Germinal center (tissue), 1 donor: ENCODE measurements around the gene RNF31.
"Not testable (repeated sequence)": the region's sequence is repeated elsewhere in the genome, so short reads cannot be mapped to it uniquely, and the experiment has no call there.

ENCODE experiments used
- DNase-seq: peaks from one replicate; pipeline ENCODE4 v3.0.0; 2012; ENCODE audit warnings: mixed read lengths, low spot score

RNF31 gene

DNA sequence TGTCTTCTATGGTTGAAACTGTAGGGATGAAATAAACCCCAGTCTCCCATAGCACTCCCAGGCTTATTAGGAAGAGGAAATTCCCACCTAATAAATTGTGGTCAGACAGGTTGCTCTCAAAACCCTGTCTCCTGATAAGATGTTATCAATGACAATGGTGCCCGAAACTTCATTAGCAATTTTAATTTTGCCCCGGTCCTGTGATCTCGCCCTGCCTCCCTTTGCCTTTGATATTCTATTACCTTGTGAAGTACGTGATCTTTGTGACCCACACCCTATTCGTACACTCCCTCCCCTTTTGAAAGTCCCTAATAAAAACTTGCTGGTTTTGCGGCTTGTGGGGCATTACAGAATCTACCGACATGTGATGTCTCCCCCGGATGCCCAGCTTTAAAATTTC is 55.2 kb downstream of the RNF31 start:
- not testable (repeated sequence) for DNase-seq

DNA sequence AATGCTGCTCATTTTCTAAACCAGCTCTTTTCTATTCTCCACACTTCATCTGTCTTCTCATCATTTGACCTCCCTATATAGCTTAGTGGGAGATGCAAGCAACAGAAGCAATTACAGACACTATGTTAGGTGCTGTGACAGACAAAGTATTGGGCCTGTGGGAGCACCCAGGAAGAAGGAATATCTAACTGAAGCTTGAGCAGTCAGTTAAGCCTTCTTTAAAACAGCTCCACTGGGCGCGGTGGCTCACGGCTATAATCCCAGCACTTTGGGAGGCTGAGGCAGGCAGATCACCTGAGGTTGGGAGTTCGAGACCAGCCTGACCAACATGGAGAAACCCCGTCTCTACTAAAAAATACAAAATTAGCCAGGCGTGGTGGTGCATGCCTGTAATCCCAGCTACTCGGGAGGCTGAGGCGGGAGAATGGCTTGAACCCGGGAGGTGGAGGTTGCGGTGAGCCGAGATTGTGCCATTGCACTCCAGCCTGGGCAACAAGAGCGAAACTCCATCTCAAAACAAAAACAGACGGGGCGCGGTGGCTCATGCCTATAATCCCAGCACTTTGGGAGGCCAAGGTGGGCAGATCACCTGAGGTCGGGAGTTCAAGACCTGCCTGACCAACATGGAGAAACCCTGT is 56.1 kb downstream of the RNF31 start:
- DNase-seq = not testable (repeated sequence)

DNA sequence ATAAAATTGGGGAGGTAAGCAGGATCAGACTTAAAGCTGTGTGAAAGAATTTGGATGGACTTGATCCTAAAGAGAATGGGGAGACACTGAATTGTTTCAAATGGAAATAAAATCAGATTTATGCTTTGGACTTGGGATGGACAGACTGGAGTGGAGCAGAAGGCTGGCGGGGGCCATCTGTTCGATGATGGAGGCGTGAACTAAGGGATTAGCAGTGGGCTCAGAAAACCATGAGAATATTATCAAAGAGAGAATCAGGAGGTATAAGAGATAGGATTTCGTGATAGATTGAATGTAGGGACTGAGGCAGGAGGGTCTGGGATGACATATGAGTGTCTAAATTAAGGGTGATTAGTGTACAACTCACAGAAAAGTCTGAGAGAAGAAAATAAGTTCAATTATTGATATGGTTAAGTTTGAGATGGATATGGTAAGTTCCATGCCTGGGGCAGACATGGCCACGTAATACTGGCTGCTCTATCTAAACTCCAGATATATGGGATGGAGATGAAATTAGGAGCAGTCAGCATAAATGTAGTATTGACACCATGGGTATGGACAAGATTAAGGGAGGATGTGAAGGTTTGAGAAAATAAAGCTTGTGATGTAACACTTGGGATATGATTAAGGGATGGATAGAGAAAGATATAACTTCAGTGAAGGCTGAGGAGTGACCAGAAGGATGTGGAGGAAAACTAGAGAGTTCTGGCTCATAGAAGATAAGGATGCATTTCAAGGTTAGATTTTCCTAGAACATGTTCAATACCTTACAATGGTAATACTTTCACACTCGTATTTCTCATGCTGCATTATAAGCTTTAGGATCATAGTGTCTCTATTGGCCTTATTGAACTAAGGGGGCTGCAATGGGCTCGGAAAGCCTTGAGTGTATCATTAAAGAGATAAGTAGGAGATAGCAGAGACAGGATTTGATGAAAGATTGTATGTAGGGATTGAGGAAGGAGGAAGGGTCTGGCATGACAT is 57.2 kb downstream of the RNF31 start:
- DNase-seq = no peak

DNA sequence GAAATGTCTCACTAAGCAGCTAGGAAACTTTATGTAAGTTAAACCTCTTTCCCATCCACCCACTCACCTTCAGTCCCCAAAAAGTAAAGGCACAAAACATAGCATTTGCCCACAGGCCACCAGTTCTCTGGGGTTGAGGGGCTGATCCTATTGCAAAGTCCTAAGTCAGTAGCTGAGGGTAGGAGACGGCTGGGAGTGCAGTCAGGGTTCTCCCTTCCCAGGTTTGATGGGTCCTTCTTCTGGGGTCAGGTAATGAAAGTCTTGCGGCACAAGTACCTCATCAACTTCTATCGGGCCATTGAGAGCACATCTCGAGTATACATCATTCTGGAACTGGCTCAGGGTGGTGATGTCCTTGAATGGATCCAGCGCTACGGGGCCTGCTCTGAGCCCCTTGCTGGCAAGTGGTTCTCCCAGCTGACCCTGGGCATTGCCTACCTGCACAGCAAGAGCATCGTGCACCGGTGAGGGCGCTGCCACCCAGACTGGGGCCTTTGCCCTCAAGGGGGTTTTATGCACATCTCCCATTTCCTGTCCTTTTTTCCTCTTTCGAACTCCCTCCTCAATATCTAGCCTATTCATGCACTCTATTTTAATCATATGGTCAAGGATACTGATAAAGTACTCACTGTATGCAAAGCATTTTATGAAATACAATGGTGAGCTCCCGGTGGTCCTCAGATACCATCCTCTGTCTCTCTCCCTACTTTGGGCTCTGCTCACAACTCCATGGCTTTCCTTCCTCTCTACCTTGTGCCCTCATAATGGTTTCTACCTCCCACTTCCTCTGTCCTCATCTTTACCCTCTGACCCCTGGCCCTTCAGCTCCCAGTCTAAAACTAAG is 59.2 kb downstream of the RNF31 start:
- DNase-seq = no peak

DNA sequence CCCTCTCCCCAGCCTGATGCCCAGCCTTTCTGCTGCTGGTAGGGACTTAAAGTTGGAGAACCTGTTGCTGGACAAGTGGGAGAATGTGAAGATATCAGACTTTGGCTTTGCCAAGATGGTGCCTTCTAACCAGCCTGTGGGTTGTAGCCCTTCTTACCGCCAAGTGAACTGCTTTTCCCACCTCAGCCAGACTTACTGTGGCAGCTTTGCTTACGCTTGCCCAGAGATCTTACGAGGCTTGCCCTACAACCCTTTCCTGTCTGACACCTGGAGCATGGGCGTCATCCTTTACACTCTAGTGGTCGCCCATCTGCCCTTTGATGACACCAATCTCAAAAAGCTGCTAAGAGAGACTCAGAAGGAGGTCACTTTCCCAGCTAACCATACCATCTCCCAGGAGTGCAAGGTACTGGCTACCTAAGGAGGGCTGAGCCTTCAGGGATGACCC is 59.8 kb downstream of the RNF31 start:
- DNase-seq = no peak

DNA sequence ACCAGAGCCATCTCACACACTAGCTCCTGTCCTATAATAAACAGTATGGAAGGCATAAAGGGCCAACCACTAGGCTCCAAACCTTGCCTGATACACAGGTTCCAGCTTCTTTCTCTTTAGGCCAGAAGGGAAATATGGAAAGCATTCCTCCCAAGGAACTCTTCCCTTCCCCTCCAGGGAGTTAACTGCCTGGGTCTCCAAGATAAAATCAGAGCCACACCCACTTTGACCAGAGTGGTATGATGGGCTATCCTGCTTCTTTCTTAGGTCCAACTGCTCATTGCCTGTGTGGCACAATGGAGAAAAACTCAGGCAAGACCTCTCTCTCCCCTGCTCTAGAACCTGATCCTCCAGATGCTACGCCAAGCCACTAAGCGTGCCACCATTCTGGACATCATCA is 60.3 kb downstream of the RNF31 start:
- no peak for DNase-seq
